Ishikawa (cell line): ENCODE measurements around the gene GNB5.

Experiments used
- CEBPB ChIP-seq: IDR thresholded peaks from 2 replicates; pipeline ENCODE4 v1.6.1; 2012
- EGR1 ChIP-seq: IDR thresholded peaks from 2 replicates; pipeline ENCODE4 v1.6.1; 2012
- NFIC ChIP-seq: IDR thresholded peaks from 2 replicates; pipeline ENCODE4 v1.6.1; 2012
- RAD21 ChIP-seq: IDR thresholded peaks from 2 replicates; pipeline ENCODE4 v1.6.1; 2012; ENCODE audit warnings: low read depth
- TCF12 ChIP-seq: IDR thresholded peaks from 2 replicates; pipeline ENCODE4 v1.6.1; 2012; ENCODE audit warnings: low read depth
- TEAD4 ChIP-seq: IDR thresholded peaks from 2 replicates; pipeline ENCODE4 v1.6.1; 2012
- YY1 ChIP-seq: IDR thresholded peaks from 2 replicates; pipeline ENCODE4 v1.6.1; 2012; ENCODE audit warnings: low read depth

DNA sequence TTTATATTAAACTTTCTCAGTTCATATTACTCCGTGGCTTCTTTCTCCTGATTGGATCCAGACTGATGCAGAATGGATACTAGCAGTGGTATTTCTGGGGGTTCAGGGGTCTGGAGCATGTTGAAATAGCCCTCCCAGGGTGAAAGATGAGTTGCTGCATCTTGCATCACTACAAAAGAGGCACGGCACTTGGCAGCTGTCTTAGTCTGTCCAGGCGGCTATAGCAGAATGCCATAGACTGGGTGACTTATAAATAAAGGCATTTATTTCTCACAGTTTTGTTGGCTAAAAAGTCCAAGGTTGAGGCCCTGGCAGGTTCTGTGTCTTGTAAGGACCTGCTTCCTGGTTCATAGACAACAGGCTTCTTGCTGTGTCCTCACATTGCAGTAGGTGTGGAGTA, 78.0 kb downstream of the GNB5 start:
- TF ChIP-seq TEAD4, result no peak
- no peak for TF ChIP-seq EGR1
- no peak for TF ChIP-seq NFIC
- no peak for TF ChIP-seq CEBPB
- TF ChIP-seq TCF12, result no peak
- TF ChIP-seq YY1, result no peak
- no peak for TF ChIP-seq RAD21
